ENCODE data around the gene CHGA. TPM values are rescaled to one million over a fixed set of nuclear protein-coding genes. Genes with fewer than 3 reads are reported as not detected.

The CHGA gene
- total RNA-seq, 2 experiments from 2014 or later, result not detected

GRCh38 chr14:92934196-92935085 is 11.5 kb downstream of the CHGA start:
- Mint-ChIP-seq H3K9me3 (ENCODE audit: low read depth) (no peaks in the 10 kb centered on the region), H3K27ac (no peak overlapping the region), H3K4me3 (no peak overlapping the region), H3K4me1 (no peaks in the 10 kb centered on the region), H3K36me3 (ENCODE audit: low read depth) (no peaks in the 10 kb centered on the region), H3K27me3 (no peaks in the 10 kb centered on the region)
- CTCF ChIA-PET, result interaction anchor here (0.5 kb wide), 1 partner anchor 31 kb away, joined by 4 read pairs; no protein-coding TSS in a partner anchor
- POLR2A ChIA-PET, result no interaction called here
- intact Hi-C loops (cut with DNase I, micrococcal nuclease), result no loop called here
- ATAC-seq, result no peak
- DNase-seq, result no peak

GRCh38 chr14:92935446-92935845 is 12.5 kb downstream of the CHGA start:
- CTCF ChIA-PET, result no interaction called here
- Mint-ChIP-seq H3K4me3 (no peak overlapping the region), H3K27me3 (no peaks in the 10 kb centered on the region), H3K36me3 (ENCODE audit: low read depth) (no peaks in the 10 kb centered on the region), H3K4me1 (no peaks in the 10 kb centered on the region), H3K9me3 (ENCODE audit: low read depth) (no peaks in the 10 kb centered on the region), H3K27ac (no peak overlapping the region)
- intact Hi-C loops (cut with DNase I, micrococcal nuclease), result no loop called here
- POLR2A ChIA-PET, result no interaction called here
- ATAC-seq (no peak), DNase-seq (no peak)

GRCh38 chr14:92936085-92936484 is 13.1 kb downstream of the CHGA start:
- Mint-ChIP-seq H3K4me3 (no peak overlapping the region), H3K36me3 (ENCODE audit: low read depth) (no peaks in the 10 kb centered on the region), H3K9me3 (ENCODE audit: low read depth) (no peaks in the 10 kb centered on the region), H3K27me3 (no peaks in the 10 kb centered on the region), H3K4me1 (no peaks in the 10 kb centered on the region), H3K27ac (no peak overlapping the region)
- ATAC-seq (no peak), DNase-seq (no peak)
- CTCF ChIA-PET, result no interaction called here
- intact Hi-C loops (cut with DNase I, micrococcal nuclease), result no loop called here
- POLR2A ChIA-PET, result no interaction called here

GRCh38 chr14:92937051-92937937 is 14.3 kb downstream of the CHGA start:
- intact Hi-C loops (cut with DNase I, micrococcal nuclease), result no loop called here
- Mint-ChIP-seq H3K27ac (no peak overlapping the region), H3K27me3 (no peaks in the 10 kb centered on the region), H3K9me3 (ENCODE audit: low read depth) (no peaks in the 10 kb centered on the region), H3K4me1 (no peaks in the 10 kb centered on the region), H3K4me3 (no peak overlapping the region), H3K36me3 (ENCODE audit: low read depth) (no peaks in the 10 kb centered on the region)
- DNase-seq (peak; percentile 13), ATAC-seq (peak; percentile 65)
- CTCF ChIA-PET, result interaction anchor here (1.1 to 1.4 kb wide), 3 partner anchors 15 to 89 kb away, joined by 3 to 6 read pairs (median 3); no protein-coding TSS in a partner anchor
- POLR2A ChIA-PET, result no interaction called here

- intact Hi-C loops (cut with DNase I, micrococcal nuclease), result no loop called here
- ATAC-seq, result no peak
- H3K9me3 Mint-ChIP-seq (ENCODE audit: low read depth), result no peaks in the 10 kb centered on the region
Measured at GRCh38 chr14:92938235-92938875, 15.4 kb downstream of the CHGA start.

GRCh38 chr14:92938890-92939671 is 16.1 kb downstream of the CHGA start:
- Mint-ChIP-seq H3K4me1 (no peaks in the 10 kb centered on the region), H3K4me3 (no peak overlapping the region)

More at GRCh38 chr14:92938235-92938875, 15.4 kb downstream of the CHGA start:
- ChIA-PET CTCF (interaction anchor here (1.1 to 1.4 kb wide), 3 partner anchors 13 to 91 kb away, joined by 3 to 6 read pairs (median 3); no protein-coding TSS in a partner anchor), POLR2A (no interaction called here)
- no peak for DNase-seq
- H3K36me3 Mint-ChIP-seq (ENCODE audit: low read depth), result no peaks in the 10 kb centered on the region
- no peak overlapping the region for H3K4me3 Mint-ChIP-seq
- H3K4me1 Mint-ChIP-seq, result no peaks in the 10 kb centered on the region
- H3K27me3 Mint-ChIP-seq, result no peaks in the 10 kb centered on the region
- H3K27ac Mint-ChIP-seq, result no peak overlapping the region

GRCh38 chr14:92939699-92940098 is 16.7 kb downstream of the CHGA start:
- DNase-seq, result no peak
- POLR2A ChIA-PET, result no interaction called here
- Mint-ChIP-seq H3K4me3 (no peak overlapping the region), H3K27me3 (no peaks in the 10 kb centered on the region), H3K27ac (no peak overlapping the region), H3K36me3 (ENCODE audit: low read depth) (peaks cover 1% of the 10 kb centered on the region), H3K4me1 (no peaks in the 10 kb centered on the region), H3K9me3 (ENCODE audit: low read depth) (no peaks in the 10 kb centered on the region)
- CTCF ChIA-PET, result no interaction called here
- no peak for ATAC-seq
- intact Hi-C loops (cut with DNase I, micrococcal nuclease), result no loop called here

More at GRCh38 chr14:92938890-92939671, 16.1 kb downstream of the CHGA start:
- POLR2A ChIA-PET, result no interaction called here
- no peak for DNase-seq
- H3K36me3 Mint-ChIP-seq (ENCODE audit: low read depth), result no peaks in the 10 kb centered on the region
- H3K9me3 Mint-ChIP-seq (ENCODE audit: low read depth), result no peaks in the 10 kb centered on the region
- CTCF ChIA-PET, result interaction anchor here (1.1 to 1.4 kb wide), 2 partner anchors 16 to 91 kb away, joined by 3 read pairs; no protein-coding TSS in a partner anchor
- no peaks in the 10 kb centered on the region for H3K27me3 Mint-ChIP-seq
- ATAC-seq, result no peak
- H3K27ac Mint-ChIP-seq, result no peak overlapping the region
- intact Hi-C loops (cut with DNase I, micrococcal nuclease), result no loop called here

- Mint-ChIP-seq H3K36me3 (ENCODE audit: low read depth) (peaks cover 2% of the 10 kb centered on the region), H3K4me3 (no peak overlapping the region), H3K27ac (no peak overlapping the region), H3K9me3 (ENCODE audit: low read depth) (no peaks in the 10 kb centered on the region), H3K27me3 (no peaks in the 10 kb centered on the region), H3K4me1 (no peaks in the 10 kb centered on the region)
- DNase-seq (no peak), ATAC-seq (no peak)
- ChIA-PET CTCF (no interaction called here), POLR2A (no interaction called here)
- intact Hi-C loops (cut with DNase I, micrococcal nuclease), result no loop called here
Measured at GRCh38 chr14:92940543-92940942, 17.6 kb downstream of the CHGA start.

- DNase-seq (no peak), ATAC-seq (no peak)
- Mint-ChIP-seq H3K27ac (no peak overlapping the region), H3K4me3 (no peak overlapping the region), H3K4me1 (no peaks in the 10 kb centered on the region), H3K9me3 (ENCODE audit: low read depth) (no peaks in the 10 kb centered on the region), H3K27me3 (no peaks in the 10 kb centered on the region), H3K36me3 (ENCODE audit: low read depth) (peaks cover 2% of the 10 kb centered on the region)
- POLR2A ChIA-PET, result no interaction called here
- CTCF ChIA-PET, result interaction anchor here (1.1 to 1.4 kb wide), 2 partner anchors 12 to 13 kb away, joined by 3 read pairs; no protein-coding TSS in a partner anchor
- intact Hi-C loops (cut with DNase I, micrococcal nuclease), result no loop called here
Measured at GRCh38 chr14:92941531-92941930, 18.6 kb downstream of the CHGA start.

GRCh38 chr14:92942136-92942535 is 19.2 kb downstream of the CHGA start:
- ChIA-PET CTCF (interaction anchor here (1.1 to 1.4 kb wide), 2 partner anchors 11 to 13 kb away, joined by 3 read pairs; no protein-coding TSS in a partner anchor), POLR2A (no interaction called here)
- DNase-seq (no peak), ATAC-seq (no peak)
- intact Hi-C loops (cut with DNase I, micrococcal nuclease), result no loop called here
- peaks cover 2% of the 10 kb centered on the region for H3K36me3 Mint-ChIP-seq (ENCODE audit: low read depth)
- no peak overlapping the region for H3K4me3 Mint-ChIP-seq
- H3K27ac Mint-ChIP-seq, result no peak overlapping the region
- H3K27me3 Mint-ChIP-seq, result no peaks in the 10 kb centered on the region
- H3K4me1 Mint-ChIP-seq, result no peaks in the 10 kb centered on the region
- no peaks in the 10 kb centered on the region for H3K9me3 Mint-ChIP-seq (ENCODE audit: low read depth)

GRCh38 chr14:92942576-92942975 is 19.6 kb downstream of the CHGA start:
- intact Hi-C loops (cut with DNase I, micrococcal nuclease), result no loop called here
- ChIA-PET POLR2A (no interaction called here), CTCF (interaction anchor here (1.1 to 1.4 kb wide), 2 partner anchors 11 to 12 kb away, joined by 3 read pairs; no protein-coding TSS in a partner anchor)
- ATAC-seq (no peak), DNase-seq (no peak)
- H3K27me3 Mint-ChIP-seq, result no peaks in the 10 kb centered on the region
- no peaks in the 10 kb centered on the region for H3K4me1 Mint-ChIP-seq
- no peak overlapping the region for H3K4me3 Mint-ChIP-seq
- no peaks in the 10 kb centered on the region for H3K9me3 Mint-ChIP-seq (ENCODE audit: low read depth)
- H3K36me3 Mint-ChIP-seq (ENCODE audit: low read depth), result peaks cover 2% of the 10 kb centered on the region
- H3K27ac Mint-ChIP-seq, result no peak overlapping the region
